HG03432 (cell line): Measurements from ENCODE around the gene TMEM145.
"Not testable (repeated sequence)": the region's sequence is repeated elsewhere in the genome, so short reads cannot be mapped to it uniquely, and the experiment has no call there.

Experiments
- ATAC-seq: cut with Tn5 transposase; IDR thresholded peaks from one replicate; pipeline ENCODE4 v1.9.1; 2021; ENCODE audit warnings: mild to moderate bottlenecking, moderate library complexity; ENCODE audit not compliant: unreplicated experiment

Gene TMEM145

DNA sequence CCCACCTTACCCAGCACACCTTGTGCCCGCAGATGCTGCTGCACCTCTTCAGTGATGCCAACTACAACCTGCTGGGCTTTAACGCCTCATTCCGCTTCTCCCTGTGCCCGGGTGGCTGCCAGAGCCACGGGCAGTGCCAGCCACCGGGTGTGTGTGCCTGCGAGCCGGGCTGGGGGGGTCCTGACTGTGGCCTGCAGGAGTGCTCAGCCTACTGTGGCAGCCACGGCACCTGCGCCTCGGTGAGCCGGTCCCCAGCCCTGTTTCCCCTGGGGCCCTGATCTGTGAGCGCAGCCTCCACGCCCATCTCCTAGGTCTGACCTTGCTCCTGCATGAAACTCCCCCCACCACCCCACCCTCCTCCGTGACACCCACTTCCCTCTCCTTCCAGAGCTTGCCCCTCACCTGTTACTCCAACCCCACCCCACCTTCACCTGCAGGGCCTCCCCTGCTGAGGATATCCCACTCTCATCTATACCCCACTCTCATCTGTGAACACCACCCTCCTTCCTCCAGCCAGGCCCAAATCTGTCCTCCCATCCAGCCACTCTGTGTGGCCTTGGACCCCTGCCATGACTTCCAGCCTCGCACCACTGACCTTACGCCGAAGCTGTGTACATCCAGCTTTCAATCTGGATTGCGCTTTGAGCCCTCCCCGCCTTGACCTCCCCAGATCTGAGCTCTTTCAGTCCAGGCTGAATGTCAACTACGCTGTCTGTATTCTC is 21.0 kb downstream of the TMEM145 start:
- no peak for ATAC-seq

DNA sequence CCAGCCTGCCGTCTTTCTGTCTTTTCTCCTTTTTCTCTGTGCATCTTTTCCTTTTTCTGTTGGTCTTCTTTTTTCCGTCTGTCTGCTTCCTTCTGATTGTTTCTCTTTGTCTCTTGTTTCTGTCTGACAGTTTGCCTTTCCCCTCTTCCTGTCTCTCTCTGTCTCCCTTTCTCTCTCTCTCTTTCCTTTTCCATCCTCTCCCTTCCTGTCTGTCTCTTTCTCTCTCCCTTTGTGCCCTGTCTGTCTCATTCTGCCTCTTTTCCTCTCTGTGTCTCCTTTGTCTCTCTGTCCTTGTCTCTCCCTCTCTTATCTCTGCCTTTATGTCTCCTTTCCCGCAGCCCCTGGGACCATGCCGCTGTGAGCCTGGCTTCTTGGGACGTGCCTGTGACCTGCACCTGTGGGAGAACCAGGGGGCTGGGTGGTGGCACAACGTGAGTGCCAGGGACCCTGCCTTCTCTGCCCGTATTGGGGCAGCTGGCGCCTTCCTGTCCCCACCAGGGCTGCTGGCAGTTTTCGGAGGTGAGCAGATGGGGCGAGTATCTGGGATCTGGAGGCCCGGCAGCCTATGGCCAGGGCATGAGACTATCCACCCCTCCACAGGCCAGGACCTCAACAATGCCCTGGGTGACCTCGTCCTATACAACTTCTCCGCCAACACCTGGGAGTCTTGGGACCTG is 21.7 kb downstream of the TMEM145 start:
- ATAC-seq, result no peak

DNA sequence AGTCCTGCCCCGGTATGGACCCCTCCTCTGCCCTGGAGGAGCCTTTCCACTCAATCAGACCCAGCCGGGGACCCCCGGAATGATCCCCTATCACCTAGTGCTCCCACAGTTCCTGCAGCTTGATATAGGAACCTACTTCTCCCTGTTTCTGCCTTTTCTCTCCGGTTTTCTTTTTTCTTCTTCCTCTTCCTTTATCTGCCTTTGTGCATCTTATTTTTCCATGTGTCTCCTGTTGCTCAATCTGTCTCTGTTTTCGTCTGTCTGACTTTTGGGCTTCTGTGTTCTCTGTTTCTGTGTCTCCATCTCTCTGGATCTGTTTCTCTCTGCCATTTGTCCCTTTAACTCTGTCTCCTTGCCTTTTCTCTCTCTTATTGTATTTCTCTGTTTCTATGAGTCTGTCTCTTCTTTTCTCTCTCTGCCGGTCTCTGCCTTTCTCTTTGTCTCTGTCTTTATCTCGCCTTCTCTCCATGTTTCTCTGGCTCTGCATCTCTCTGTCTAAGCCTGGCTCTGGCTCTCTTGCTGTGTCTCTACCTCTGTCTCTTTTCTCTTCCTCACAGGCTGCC is 22.3 kb downstream of the TMEM145 start:
- ATAC-seq, result no peak

DNA sequence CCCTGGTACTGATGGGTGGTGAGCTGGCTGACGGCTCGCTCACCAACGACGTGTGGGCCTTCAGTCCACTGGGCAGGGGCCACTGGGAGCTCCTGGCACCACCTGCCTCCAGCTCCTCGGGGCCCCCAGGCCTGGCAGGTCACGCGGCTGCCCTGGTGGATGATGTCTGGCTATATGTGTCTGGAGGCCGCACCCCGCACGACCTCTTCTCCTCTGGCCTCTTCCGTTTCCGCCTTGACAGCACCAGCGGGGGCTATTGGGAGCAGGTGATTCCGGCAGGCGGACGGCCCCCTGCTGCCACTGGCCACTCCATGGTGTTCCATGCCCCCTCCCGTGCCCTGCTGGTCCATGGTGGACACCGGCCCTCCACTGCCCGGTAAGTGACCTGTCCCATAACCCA is 22.9 kb downstream of the TMEM145 start:
- no peak for ATAC-seq

DNA sequence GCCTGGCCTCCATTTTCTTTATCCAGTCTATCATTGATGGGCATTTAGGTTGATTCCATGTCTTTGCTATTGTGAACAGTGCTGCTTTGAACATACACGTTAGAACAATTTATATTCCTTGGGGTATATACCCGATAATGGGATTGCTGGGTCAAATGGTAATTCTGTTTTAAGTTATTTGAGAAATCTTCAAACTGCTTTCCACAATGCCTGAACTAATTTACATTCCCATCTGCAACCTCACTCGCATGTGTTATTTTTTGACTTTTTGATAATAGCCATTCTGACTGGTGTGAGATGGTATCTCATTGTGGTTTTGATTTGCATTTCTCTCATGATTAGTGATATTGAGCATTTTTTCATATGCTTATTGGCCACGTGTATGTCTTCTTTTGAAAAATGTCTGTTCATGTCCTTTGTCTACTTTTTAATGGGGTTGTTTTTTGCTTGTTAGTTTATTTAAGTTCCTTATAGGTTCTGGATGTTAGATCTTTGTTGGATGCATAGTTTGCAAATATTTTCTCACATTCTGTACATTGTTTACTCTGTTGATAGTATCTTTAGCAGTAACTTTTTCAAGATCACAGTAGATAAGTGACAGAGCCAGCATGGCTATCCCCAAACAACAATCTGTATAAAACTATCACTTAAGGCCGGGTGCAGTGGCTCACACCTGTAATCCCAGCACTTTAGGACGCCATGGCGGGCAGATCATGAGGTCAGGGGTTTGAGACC is 26.2 kb downstream of the TMEM145 start:
- not testable (repeated sequence) for ATAC-seq

DNA sequence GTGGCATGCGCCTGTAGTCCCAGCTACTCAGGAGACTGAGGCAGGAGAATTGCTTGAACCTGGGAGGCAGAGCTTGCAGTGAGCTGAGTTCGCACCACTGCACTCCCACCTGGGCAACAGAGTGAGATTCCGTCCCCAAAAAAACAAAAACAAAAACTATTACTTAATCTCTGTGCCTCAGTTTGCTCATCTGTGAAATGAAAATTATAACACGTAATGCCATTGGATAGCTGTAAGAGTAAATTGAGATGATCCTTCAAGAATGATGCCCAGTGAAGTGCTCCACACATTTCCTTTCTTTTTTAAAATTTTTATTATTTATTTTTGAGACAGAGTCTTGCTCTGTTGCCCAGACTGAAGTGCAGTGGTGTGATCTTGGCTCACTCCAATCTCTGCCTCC is 26.8 kb downstream of the TMEM145 start:
- ATAC-seq, result not testable (repeated sequence)

DNA sequence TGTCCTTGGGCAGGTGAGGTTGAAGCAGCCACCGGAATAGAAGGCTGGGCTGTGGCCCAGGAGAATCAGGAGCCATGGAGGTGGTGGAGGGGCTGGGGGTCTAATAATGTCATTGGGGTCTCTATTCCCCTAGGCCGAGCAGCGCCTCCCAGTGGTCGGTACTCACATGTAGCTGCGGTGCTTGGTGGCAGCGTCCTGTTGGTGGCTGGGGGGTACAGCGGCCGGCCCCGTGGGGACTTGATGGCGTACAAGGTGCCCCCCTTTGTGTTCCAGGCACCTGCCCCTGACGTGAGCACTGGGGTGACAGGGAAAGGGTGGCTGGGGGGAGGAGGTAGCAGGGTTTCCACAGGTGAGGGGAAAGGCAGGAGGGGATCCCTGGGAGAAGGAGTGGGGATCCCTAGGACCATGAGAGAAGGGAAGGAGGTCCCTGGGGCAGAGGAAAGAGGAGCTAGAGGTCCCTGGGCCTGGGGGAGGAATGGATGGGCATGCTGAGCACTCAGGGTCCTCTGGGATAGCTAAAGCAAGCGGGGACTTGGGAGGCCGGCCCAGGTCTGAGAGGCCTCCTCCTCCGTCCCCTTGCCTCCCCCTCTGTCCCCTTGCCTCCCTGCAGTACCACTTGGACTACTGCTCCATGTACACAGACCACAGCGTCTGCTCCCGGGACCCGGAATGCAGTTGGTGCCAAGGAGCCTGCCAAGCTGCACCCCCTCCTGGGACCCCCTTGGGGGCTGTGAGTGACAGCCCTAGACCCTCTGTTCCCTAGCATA is 30.4 kb downstream of the TMEM145 start:
- no peak for ATAC-seq

DNA sequence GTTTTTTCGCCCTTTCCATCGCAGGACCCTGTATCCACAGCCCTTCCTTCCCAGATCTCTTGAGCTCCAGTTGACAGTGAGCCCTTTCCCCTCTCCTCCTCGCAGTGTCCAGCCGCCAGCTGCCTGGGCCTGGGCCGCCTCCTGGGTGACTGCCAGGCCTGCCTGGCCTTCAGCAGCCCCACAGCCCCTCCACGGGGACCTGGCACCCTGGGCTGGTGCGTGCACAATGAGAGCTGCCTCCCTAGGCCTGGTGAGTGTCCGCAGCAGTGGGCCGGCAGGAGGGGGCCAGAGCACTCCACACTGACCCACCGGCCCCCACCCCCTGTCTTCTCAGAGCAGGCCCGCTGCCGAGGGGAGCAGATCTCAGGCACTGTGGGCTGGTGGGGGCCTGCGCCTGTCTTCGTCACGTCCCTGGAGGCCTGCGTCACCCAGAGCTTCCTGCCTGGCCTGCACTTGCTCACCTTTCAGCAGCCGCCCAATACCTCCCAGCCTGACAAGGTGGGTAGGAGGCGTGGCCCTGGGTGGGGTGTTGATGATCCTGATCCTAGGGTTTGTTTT is 31.3 kb downstream of the TMEM145 start:
- ATAC-seq, result no peak

DNA sequence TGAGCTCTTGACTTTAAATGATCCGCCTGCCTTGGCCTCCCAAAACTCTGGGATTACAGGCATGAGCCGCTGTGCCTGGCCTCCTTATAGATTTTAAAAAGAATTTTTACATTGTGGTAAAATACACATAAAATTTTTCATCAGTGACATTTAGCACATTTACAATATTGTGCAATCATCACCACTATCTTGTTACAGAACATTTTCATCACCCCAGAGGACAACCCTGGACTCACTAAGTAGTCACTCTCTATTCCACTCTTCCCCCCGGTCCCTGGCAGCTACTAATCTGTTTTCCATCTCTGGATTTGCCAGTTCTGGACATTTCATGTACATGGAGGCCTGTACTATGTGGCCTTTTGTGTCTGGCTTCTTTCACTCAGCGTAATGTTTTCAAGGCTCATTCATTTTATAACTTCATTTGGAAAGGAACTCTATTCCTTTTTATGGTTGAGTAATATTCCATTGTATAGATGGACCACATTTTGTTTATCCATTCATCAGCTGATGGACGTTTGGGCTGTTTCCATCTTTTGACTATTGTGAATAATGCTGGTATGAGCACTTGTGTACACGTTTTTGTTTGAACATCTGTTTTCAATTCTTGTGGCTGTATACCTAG is 32.2 kb downstream of the TMEM145 start:
- no peak for ATAC-seq

DNA sequence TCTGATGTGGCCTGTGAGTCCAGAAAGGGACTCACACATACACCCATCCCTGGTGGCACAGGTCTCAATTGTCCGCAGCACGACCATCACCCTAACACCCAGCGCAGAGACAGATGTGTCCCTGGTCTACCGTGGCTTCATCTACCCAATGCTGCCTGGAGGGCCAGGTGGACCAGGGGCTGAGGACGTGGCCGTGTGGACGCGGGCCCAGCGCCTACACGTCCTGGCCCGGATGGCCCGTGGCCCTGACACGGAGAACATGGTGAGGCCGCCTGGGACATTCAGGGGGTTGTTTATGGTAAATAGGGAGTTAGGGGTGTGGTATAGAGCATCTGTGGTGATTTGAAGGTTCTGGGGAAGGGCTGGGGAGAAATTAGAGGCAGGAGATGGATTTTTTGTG is 35.1 kb downstream of the TMEM145 start:
- no peak for ATAC-seq

DNA sequence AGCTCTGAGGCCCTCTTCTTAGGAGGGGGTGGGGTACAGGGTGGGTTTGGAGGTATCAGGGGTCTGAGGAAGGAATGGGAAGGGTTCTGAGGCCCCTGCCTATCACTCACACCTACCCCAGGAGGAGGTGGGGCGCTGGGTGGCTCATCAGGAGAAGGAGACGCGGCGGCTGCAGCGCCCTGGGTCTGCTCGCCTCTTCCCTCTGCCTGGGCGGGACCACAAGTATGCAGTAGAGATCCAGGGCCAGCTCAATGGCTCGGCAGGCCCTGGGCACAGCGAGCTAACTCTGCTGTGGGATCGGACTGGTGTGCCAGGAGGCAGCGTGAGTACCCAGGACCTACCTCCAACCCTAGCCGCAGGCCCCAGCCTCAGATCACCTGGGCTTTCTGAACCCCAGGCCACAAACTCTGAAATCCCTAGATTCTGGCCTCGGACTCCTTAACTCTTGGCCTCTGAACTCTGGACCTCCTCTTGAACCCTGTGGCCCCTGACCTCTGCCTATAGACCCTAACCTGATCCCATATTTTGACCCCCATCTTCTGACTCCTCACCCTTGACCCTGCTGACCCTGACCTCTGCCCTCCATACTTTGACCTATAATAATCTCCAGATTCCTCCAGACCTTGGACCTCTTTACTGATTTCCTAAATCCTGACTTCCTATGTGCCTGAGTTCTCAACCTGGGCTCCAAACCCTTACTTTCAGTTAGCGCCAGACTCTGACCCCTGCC is 36.4 kb downstream of the TMEM145 start:
- no peak for ATAC-seq

DNA sequence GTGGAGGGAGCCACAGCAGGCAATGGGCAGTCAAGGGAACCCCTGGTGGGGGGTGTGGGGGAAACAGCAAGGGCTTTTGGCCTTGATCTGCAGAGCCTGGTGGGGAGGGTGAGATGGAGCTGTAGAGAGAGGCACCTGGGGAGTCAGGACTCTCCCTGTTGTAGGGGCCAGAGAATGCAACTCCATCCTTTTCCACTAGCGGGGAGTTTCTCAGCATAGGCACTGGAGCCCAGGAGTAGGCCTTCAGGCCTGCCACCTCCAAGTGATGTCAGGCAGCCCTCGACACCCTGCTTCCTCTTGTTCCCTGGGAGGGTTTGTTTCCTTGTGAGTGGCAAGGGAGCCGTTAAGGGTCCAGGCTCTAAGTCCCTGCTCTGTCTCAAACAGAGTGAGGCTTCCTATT is 37.3 kb downstream of the TMEM145 start:
- ATAC-seq, result no peak

DNA sequence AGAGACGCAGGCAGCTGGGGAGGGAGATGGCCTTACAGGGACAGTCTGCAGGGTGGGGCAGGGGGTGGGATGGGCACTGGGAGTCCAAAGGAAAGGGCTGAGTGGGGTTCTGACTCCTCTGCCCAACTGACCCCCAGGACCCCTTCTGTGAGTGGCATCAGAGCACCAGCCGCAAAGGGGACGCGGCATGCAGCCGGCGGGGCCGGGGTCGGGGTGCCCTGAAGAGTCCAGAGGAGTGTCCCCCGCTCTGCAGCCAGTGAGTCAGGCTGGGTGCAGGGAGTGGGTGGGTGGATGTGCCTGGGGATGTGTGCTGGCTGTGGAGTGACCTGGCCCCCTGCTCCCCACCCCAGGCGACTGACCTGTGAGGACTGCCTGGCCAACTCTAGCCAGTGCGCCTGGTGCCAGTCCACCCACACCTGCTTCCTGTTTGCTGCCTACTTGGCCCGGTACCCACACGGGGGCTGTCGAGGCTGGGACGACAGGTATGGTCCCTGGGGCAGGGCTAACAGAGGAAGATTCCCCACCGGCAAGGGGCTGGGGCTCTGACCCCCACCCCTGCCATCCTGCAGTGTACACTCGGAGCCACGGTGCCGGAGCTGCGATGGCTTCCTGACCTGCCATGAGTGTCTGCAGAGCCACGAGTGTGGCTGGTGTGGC is 38.1 kb downstream of the TMEM145 start:
- ATAC-seq, result no peak

DNA sequence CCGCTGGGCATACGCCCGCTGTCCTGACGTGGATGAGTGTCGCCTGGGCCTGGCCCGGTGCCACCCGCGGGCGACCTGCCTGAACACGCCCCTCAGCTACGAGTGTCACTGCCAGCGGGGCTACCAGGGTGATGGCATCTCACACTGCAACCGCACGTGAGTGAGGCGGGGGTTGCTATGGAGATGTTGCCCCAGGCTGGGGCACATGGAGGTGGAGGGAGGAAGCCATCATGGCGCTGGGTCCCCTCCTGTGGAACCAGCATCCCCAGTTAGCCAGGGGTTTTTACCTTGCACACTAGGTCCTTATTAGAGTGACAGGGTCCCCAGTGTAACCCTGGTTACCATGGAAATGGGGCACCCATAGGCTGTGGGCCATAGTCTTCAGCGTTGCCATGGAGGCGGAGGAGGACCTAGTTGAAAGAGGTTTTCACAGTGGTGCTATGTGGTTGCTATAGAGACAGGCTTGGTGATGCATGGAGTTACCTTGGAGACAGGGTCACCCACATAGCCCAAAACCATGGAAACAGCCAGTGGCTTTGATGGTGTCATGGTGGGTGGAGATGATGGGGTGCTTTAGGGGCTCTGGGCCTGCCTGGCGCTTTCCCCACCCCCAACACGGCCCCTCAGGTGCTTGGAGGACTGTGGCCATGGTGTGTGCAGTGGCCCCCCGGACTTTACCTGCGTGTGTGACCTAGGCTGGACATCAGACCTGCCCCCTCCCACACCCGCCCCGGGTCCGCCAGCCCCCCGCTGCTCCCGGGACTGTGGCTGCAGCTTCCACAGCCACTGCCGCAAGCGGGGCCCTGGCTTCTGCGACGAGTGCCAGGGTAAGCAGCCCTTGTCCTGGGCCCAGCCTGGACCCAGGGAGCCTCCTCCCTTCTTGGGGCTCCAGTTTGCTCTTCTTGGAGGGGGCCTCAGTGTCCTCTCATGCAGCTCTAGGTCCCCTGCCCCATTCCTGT is 39.5 kb downstream of the TMEM145 start:
- ATAC-seq, result no peak

DNA sequence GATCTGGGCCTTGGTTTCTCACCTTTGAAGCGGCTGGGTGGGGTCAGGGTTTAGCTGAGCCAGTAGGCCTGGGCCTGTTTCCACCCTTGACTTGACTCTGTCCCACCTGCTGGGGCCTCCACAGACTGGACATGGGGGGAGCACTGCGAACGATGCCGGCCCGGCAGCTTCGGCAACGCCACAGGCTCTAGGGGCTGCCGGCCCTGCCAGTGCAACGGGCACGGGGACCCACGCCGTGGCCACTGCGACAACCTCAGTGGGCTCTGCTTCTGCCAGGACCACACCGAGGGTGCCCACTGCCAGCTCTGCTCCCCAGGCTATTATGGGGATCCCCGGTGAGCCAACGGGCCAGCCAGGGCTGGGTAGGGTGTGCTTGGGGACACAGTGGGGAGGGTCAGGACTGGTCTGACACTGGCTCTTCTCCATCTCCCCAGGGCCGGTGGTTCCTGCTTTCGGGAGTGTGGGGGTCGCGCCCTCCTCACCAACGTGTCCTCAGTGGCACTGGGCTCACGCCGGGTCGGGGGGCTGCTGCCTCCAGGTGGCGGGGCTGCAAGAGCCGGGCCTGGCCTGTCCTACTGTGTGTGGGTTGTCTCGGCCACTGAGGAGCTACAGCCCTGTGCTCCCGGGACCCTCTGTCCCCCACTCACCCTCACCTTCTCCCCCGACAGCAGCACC is 40.4 kb downstream of the TMEM145 start:
- ATAC-seq, result no peak

DNA sequence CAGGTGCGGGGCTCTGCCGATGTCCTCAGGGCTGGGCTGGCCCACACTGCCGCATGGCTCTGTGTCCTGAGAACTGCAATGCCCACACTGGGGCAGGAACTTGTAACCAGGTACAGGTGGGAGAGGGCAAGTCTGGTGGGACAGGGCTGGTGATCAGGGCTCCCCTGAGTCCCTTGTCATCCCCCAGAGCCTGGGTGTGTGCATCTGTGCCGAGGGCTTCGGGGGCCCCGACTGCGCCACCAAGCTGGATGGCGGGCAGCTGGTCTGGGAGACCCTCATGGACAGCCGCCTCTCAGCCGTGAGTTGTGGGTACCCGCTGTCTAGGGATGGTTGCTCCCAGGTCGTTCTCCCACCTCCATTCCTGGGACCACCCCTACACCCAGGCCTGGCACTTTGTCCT is 42.8 kb downstream of the TMEM145 start:
- ATAC-seq, result no peak

DNA sequence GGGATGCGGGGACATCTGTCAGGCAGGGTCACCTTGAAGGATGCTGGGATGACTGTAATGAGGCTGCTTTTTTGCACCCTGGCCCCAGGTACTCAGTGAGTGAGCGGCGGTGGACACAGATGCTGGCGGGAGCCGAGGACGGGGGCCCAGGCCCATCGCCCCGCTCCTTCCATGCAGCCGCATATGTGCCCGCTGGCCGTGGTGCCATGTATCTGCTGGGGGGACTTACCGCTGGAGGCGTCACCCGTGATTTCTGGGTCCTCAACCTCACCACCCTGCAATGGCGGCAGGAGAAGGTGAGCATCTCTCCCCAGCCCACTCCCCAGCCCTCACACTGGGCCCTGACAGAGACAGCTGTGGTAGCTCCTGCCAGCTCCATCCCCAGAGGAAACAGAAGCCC is 43.6 kb downstream of the TMEM145 start:
- ATAC-seq, result no peak
